Small intestine (tissue), 7 donors: Measurements from ENCODE around the gene APBB2. TPM values are rescaled to one million over a fixed set of nuclear protein-coding genes. Genes with fewer than 3 reads are reported as not detected.

Source experiments
- DNase-seq, 2 donors: peaks; one replicate each; pipeline versions ENCODE4 v3.0.0 to v3.0.0-alpha.2; 2013
- FAIRE-seq: peaks from 2 replicates; lab custom pipeline; 2012; peaks lifted over from hg19 to GRCh38; lab: Jason Lieb, UNC
- H3K27ac ChIP-seq, 3 donors: one replicate each; pipeline ENCODE4 v1.5.1; 2013; ENCODE audit warnings: low read length in 2 of 3, mild to moderate bottlenecking in 2 of 3, control low read depth in 1 of 3, inconsistent platforms in 1 of 3, low read depth in 1 of 3, moderate library complexity in 1 of 3
- H3K27me3 ChIP-seq, 3 donors: one replicate each; pipeline ENCODE4 v1.6.1; 2013; ENCODE audit warnings: low read length in 3 of 3, inconsistent platforms in 1 of 3; ENCODE audit not compliant: control insufficient read depth in 3 of 3, insufficient read depth in 3 of 3
- H3K36me3 ChIP-seq, 3 donors: one replicate each; pipeline ENCODE4 v1.6.1; 2013; ENCODE audit warnings: low read length in 3 of 3, inconsistent platforms in 1 of 3, low read depth in 1 of 3, mild to moderate bottlenecking in 1 of 3, moderate library complexity in 1 of 3; ENCODE audit not compliant: control insufficient read depth in 3 of 3, insufficient read depth in 2 of 3
- H3K4me1 ChIP-seq, 3 donors: one replicate each; pipeline ENCODE4 v1.6.1; 2013; ENCODE audit warnings: low read length in 2 of 3, inconsistent platforms in 1 of 3, low read depth in 1 of 3, mild to moderate bottlenecking in 1 of 3, moderate library complexity in 1 of 3; ENCODE audit not compliant: control insufficient read depth in 3 of 3, insufficient read depth in 2 of 3
- H3K4me3 ChIP-seq, 3 donors: one replicate each; pipeline ENCODE4 v1.5.1; 2013; ENCODE audit warnings: low read length in 3 of 3, control low read depth in 1 of 3, inconsistent platforms in 1 of 3, low read depth in 1 of 3, mild to moderate bottlenecking in 1 of 3, moderate library complexity in 1 of 3
- H3K9me3 ChIP-seq, 2 donors: one replicate each; pipeline ENCODE4 v1.6.1; 2013; ENCODE audit warnings: low read depth in 1 of 2, low read length in 1 of 2; ENCODE audit not compliant: control insufficient read depth in 2 of 2, insufficient read depth in 1 of 2
- WGBS, 3 donors: extraction: QIAGEN DNeasy Blood & Tissue Kit; methylation state at CpG; one replicate each; pipeline ENCODE4 v1.1.7; 2013; 5-methylcytosine and 5-hydroxymethylcytosine counted together
- polyA plus RNA-seq, 4 donors: library from polyadenylated mRNA; stranded (reverse) in 3 of 4; unstranded in 1 of 4; fragments of 200-250 nt in 3 of 4; fragments of 120-200 nt in 1 of 4; gene quantifications; one replicate each; pipeline versions ENCODE4 v1.2.1 to v1.2.3, GENCODE V29; 2013
- donor health status: healthy with polysubstance abuse.
- donor health status: control.
- donor health status: control.
- donor health status: Bipolar disorder and iron deficiency.
- donor health status: healthy.

Gene APBB2
- polyA plus RNA-seq, 4 donors, result 4.5 to 19.8 (median 8.9) TPM

GRCh38 chr4:41120297-41121217, 93.8 kb downstream of the APBB2 start:
- Histone ChIP-seq H3K27me3 (no peaks in the 10 kb centered on the region), H3K4me3 (no peak overlapping the region), H3K36me3 (peaks cover 0 to 11% (median 0%) of the 10 kb centered on the region in 3 donors), H3K4me1 (peaks cover 0 to 6% (median 4%) of the 10 kb centered on the region in 3 donors), H3K9me3 (no peaks in the 10 kb centered on the region), H3K27ac (no peak overlapping the region)
- DNase-seq (peak in 1 of 2 donors; percentile 41), FAIRE-seq (no peak)
- 50 to 80% (median 69%) methylated on average over 12 of the region's 12 CpGs for WGBS, 3 donors

- WGBS, 3 donors, result 33 to 51% (median 44%) methylated on average over 5 of the region's 5 CpGs
- H3K27ac ChIP-seq, result no peak overlapping the region
- no peak for FAIRE-seq
- H3K4me3 ChIP-seq, result no peak overlapping the region
- H3K9me3 ChIP-seq, result no peaks in the 10 kb centered on the region
- DNase-seq, result no peak
- H3K4me1 ChIP-seq, result peaks cover 0 to 5% (median 4%) of the 10 kb centered on the region in 3 donors
- H3K27me3 ChIP-seq, result no peaks in the 10 kb centered on the region
- peaks cover 0 to 11% (median 0%) of the 10 kb centered on the region in 3 donors for H3K36me3 ChIP-seq
Observed at GRCh38 chr4:41119867-41120295, 94.5 kb downstream of the APBB2 start.

DNA sequence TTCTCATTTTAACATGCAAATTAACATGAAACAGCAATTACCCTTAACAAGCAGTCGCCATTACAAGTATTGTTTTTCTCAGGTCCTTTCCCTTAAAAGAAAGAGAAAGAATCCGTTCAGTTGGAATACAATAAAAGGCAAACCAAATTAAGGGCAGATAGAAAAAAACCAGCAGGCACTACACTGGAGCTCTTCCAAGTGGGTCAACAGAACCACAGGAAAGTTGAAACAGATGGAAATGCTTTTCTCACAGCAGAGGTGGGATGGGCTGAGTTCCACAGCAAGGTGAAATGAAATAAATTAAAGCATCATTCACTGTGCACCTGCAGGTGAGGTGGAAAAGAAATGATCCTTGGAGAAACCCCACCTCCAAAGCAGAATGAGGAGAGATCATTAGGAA, 102.6 kb downstream of the APBB2 start:
- FAIRE-seq (no peak), DNase-seq (no peak)
- Histone ChIP-seq H3K27ac (no peak overlapping the region), H3K4me3 (no peak overlapping the region), H3K27me3 (no peaks in the 10 kb centered on the region), H3K36me3 (peaks cover 0 to 2% (median 0%) of the 10 kb centered on the region in 3 donors), H3K4me1 (no peaks in the 10 kb centered on the region), H3K9me3 (no peaks in the 10 kb centered on the region)
- WGBS, 3 donors, result 86 to 87% (median 87%) methylated on average over 2 of the region's 2 CpGs

- Histone ChIP-seq H3K36me3 (peaks cover 0 to 2% (median 0%) of the 10 kb centered on the region in 3 donors), H3K27ac (no peak overlapping the region), H3K4me3 (no peak overlapping the region), H3K9me3 (no peaks in the 10 kb centered on the region), H3K4me1 (no peaks in the 10 kb centered on the region), H3K27me3 (no peaks in the 10 kb centered on the region)
- no peak for DNase-seq
- no peak for FAIRE-seq
- 86 to 94% (median 92%) methylated on average over 9 of the region's 9 CpGs for WGBS, 3 donors
Observed at GRCh38 chr4:41110050-41110449, 104.3 kb downstream of the APBB2 start.

DNA sequence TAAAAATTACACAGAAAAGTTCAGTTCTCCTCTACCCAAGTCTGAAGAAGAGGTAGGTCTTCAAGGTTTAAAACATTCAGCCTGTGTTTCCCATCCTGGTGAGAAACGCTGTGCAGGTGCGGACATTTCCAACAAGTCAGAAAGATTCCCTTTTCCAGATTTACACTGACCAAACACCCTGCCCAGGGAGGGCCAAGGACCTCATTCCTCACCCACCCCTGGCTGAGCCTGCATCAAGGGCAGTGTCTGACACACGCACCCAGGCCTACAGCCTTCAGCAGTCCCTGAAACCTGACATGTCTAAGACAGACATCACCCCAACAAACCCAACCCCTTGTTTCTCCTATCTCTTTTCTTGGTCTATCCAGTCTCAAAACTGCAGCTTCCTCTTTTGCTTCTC, 105.9 kb downstream of the APBB2 start:
- Histone ChIP-seq H3K27ac (no peak overlapping the region), H3K4me3 (no peak overlapping the region), H3K36me3 (peaks cover 0 to 2% (median 0%) of the 10 kb centered on the region in 3 donors), H3K27me3 (no peaks in the 10 kb centered on the region), H3K9me3 (no peaks in the 10 kb centered on the region), H3K4me1 (no peaks in the 10 kb centered on the region)
- FAIRE-seq, result no peak
- no peak for DNase-seq
- WGBS, 3 donors, result 87 to 95% (median 95%) methylated on average over 3 of the region's 3 CpGs

DNA sequence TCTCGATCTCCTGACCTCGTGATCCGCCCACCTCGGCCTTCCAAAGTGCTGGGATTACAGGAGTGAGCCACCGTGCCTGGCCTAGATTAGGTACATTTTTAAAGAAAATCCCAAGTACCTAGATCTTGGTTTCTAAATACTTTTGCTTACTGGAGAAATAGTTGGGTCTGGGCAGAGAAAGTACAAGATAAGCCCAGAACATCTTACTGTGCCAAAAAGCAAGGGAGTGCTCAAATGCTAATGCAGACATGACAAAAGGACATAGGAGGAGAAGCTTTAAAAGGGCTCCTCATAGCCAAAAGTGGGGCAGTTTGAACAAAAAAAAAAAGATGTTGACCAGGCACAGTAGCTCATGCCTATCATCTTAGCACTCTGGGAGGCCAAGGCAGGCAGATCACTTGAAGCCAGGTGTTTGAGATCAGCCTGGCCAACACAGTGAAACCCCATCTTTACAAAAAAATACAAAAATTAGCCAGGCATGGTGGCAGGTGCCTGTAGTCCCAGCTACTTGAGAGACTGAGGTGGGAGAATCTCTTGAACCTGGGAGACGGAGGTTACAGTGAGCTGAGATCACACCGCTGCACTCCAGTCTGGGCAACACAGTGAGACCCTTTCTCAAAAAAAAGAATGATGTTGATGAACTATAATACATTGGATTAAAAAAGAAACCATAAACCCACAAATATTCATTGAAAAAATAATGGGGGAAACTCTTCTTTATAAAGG, 107.5 kb downstream of the APBB2 start:
- Histone ChIP-seq H3K27me3 (no peaks in the 10 kb centered on the region), H3K9me3 (no peaks in the 10 kb centered on the region), H3K36me3 (peaks cover 0 to 2% (median 0%) of the 10 kb centered on the region in 3 donors), H3K27ac (no peak overlapping the region), H3K4me3 (no peak overlapping the region), H3K4me1 (no peaks in the 10 kb centered on the region)
- 89 to 99% (median 93%) methylated on average over 7 of the region's 7 CpGs for WGBS, 3 donors
- DNase-seq (no peak), FAIRE-seq (no peak)

- Histone ChIP-seq H3K36me3 (peaks cover 0 to 2% (median 0%) of the 10 kb centered on the region in 3 donors), H3K9me3 (no peaks in the 10 kb centered on the region), H3K27ac (no peak overlapping the region), H3K4me1 (no peaks in the 10 kb centered on the region), H3K4me3 (no peak overlapping the region), H3K27me3 (no peaks in the 10 kb centered on the region)
- FAIRE-seq (no peak), DNase-seq (no peak)
Observed at GRCh38 chr4:41106081-41106480, 108.3 kb downstream of the APBB2 start.

DNA sequence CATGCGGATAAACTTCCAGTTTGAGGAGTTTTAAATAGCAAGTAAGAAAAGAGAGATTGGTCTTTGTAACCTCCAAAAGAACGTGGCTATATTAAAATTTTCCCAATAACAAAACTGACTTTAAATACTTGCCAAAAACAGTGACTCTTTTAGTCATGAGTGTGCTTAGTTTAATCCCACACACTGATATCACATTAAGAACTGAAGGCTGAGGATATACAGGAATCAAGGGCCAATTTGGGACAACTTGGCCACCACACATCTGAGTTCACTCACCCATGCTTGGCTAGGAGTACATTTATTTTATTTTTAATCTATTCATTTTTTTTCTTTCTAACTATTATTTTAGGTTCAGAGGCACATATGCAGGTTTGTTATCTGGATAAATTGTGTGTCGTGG, 110.2 kb downstream of the APBB2 start:
- 74 to 92% (median 89%) methylated on average over 3 of the region's 3 CpGs for WGBS, 3 donors
- no peaks in the 10 kb centered on the region for H3K4me1 ChIP-seq
- DNase-seq (no peak), FAIRE-seq (no peak)
- H3K9me3 ChIP-seq, result no peaks in the 10 kb centered on the region
- no peaks in the 10 kb centered on the region for H3K27me3 ChIP-seq
- no peaks in the 10 kb centered on the region for H3K36me3 ChIP-seq
- no peak overlapping the region for H3K4me3 ChIP-seq
- no peak overlapping the region for H3K27ac ChIP-seq
